ENCODE results near the gene GADL1. TPM values are rescaled to one million over a fixed set of nuclear protein-coding genes. Genes with fewer than 3 reads are reported as not detected.

GADL1 gene
- total RNA-seq, 1 donor from 2014 or later, result not detected

GRCh38 chr3:30733209-30733608, 161.3 kb downstream of the GADL1 start:
- H3K36me3 ChIP-seq, result no peaks in the 10 kb centered on the region
- H3K9me3 ChIP-seq, result no peaks in the 10 kb centered on the region
- no peaks in the 10 kb centered on the region for H3K27me3 ChIP-seq (ENCODE audit: low read depth)
- no peak for DNase-seq
- no peak overlapping the region for H3K4me3 ChIP-seq
- no peaks in the 10 kb centered on the region for H3K4me1 ChIP-seq
- no peak for ATAC-seq
- no peak overlapping the region for H3K27ac ChIP-seq
- TF ChIP-seq CTCF (IDR thresholded peaks at IDR 0.05), result no peak
- intact Hi-C loops (cut with DNase I), result no loop called here

DNA sequence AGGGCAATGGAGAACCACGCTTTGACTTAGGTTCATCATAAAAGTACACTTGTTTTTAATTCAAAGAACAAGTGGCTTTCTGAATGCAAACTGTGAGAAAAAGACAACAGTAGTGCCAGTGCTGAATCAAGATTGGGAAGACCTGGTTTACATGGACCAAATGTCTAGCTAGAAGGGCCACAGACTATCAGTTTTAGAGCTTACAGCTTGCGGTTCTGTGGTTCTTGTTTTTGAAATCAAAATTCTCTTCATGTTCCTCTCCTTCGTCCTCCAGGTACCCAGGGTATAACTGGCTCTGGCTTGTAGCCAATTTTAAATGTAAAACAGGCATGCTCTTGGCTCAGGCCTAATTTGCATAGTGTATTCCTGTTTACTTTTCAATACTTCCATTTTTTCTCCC, 163.5 kb downstream of the GADL1 start:
- H3K36me3 ChIP-seq, result no peaks in the 10 kb centered on the region
- TF ChIP-seq CTCF (IDR thresholded peaks at IDR 0.05), result no peak
- H3K4me3 ChIP-seq, result no peak overlapping the region
- H3K27ac ChIP-seq, result no peak overlapping the region
- no peak for ATAC-seq
- no peaks in the 10 kb centered on the region for H3K9me3 ChIP-seq
- no peak for DNase-seq
- intact Hi-C loops (cut with DNase I), result no loop called here
- H3K27me3 ChIP-seq (ENCODE audit: low read depth), result no peaks in the 10 kb centered on the region
- no peaks in the 10 kb centered on the region for H3K4me1 ChIP-seq

DNA sequence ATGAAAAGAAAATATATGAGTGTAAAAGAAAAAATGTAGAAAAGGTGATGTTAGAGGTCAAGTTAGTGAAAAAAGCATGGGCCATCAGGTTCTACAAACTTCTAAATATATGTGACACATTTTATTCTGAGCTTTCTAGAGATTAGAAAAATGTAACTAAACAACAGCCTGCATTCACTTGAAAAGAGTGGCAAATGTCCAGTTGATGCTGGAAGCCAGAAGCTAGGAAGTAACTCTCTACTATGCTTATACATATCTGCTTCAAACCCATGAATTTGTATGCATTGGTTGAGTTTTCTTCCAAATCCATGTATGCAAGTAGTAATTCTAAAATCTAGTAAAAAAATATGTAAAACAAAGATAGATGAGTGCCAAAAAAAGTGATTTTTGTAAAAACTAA, 164.5 kb downstream of the GADL1 start:
- intact Hi-C loops (cut with DNase I), result no loop called here
- DNase-seq (no peak), ATAC-seq (no peak)
- H3K27me3 ChIP-seq (ENCODE audit: low read depth), result no peaks in the 10 kb centered on the region
- H3K9me3 ChIP-seq, result no peaks in the 10 kb centered on the region
- H3K36me3 ChIP-seq, result no peaks in the 10 kb centered on the region
- no peak for TF ChIP-seq CTCF (IDR thresholded peaks at IDR 0.05)
- H3K4me1 ChIP-seq, result no peaks in the 10 kb centered on the region
- no peak overlapping the region for H3K4me3 ChIP-seq
- no peak overlapping the region for H3K27ac ChIP-seq

DNA sequence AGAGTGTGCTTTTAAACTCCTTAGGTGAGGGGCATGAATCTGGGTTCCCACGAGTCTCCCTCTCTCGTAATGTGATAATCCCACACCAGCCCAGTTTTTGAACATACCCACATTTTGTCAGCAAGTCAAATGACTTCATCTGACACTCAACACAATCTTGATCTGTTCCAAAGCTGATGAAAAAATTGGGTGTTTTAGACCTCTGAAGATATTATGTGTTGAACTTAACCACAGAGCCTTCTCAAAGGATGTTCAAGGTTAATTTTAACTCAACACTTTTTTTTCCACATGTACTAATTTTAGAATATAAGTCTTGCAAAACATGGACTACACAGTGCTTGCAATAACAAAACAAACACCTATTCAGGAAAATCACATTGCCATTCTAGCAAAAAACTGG, 164.9 kb downstream of the GADL1 start:
- H3K36me3 ChIP-seq, result no peaks in the 10 kb centered on the region
- DNase-seq, result no peak
- TF ChIP-seq CTCF (IDR thresholded peaks at IDR 0.05), result no peak
- no peaks in the 10 kb centered on the region for H3K9me3 ChIP-seq
- no peaks in the 10 kb centered on the region for H3K27me3 ChIP-seq (ENCODE audit: low read depth)
- intact Hi-C loops (cut with DNase I), result no loop called here
- no peak for ATAC-seq
- H3K4me3 ChIP-seq, result no peak overlapping the region
- no peaks in the 10 kb centered on the region for H3K4me1 ChIP-seq
- no peak overlapping the region for H3K27ac ChIP-seq

DNA sequence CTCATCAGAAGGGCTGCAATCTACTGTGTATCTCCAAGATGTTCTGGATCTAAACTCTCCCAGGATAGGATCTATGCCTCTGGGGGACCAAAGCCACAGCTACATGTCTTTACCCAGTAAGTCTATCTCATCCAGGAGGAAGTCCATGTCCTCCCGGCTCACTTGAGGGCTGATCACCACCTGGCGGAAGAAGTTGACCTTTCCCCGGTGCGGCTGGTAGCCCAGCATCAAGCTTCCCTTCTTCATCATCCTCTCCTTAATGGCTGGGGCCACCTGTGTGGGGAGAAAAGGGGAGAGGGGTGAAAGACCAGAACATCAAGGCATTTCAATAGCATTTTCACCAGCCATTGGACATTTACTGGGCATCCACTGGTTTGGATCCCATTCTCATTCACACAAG, 166.3 kb downstream of the GADL1 start:
- ATAC-seq, result no peak
- Histone ChIP-seq H3K9me3 (no peaks in the 10 kb centered on the region), H3K27me3 (ENCODE audit: low read depth) (no peaks in the 10 kb centered on the region), H3K4me3 (no peak overlapping the region), H3K4me1 (no peaks in the 10 kb centered on the region), H3K27ac (no peak overlapping the region), H3K36me3 (no peaks in the 10 kb centered on the region)
- no peak for DNase-seq
- intact Hi-C loops (cut with DNase I), result no loop called here
- TF ChIP-seq CTCF (IDR thresholded peaks at IDR 0.05), result no peak

DNA sequence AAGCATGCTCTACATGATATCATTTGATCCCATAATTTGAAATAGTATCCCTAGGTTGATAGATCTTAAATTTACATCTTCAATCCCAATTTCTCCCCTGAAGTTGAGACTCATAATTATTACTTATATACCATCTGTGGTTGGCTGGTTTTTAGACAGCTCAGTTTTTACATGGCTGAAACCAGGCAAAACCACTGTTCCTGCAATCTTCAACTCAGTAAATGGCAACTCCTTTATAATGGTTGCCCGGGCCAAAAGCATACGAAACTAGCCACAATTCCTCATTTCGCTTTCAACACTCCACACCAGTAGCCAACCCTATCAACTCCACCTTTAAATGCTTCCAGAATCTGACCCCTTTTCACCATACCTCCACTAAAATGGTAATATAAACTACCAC, 169.6 kb downstream of the GADL1 start:
- Histone ChIP-seq H3K4me3 (no peak overlapping the region), H3K27ac (no peak overlapping the region), H3K27me3 (ENCODE audit: low read depth) (no peaks in the 10 kb centered on the region), H3K9me3 (no peaks in the 10 kb centered on the region), H3K36me3 (no peaks in the 10 kb centered on the region), H3K4me1 (no peaks in the 10 kb centered on the region)
- intact Hi-C loops (cut with DNase I), result no loop called here
- ATAC-seq, result no peak
- DNase-seq, result no peak
- no peak for TF ChIP-seq CTCF (IDR thresholded peaks at IDR 0.05)
